ENCODE data around the gene OVOL1. TPM values are rescaled to one million over a fixed set of nuclear protein-coding genes. Genes with fewer than 3 reads are reported as not detected.
"Not testable (repeated sequence)": the region's sequence is repeated elsewhere in the genome, so short reads cannot be mapped to it uniquely, and the experiment has no call there.

OVOL1 gene
- not detected for polyA plus RNA-seq

GRCh38 chr11:65786786-65787636, at the start of gene OVOL1:
TSS of gene OVOL1 (plus strand) at chr11:65787063. CDS start at chr11:65787374, 311 bp downstream.
- peak in 2 of 3 donors; percentile 17 to 27 for DNase-seq
- peak within 1 kb of the TSS; percentile 18 to 80 (median 75) for H3K4me3 Mint-ChIP-seq
- peaks cover 20 to 25% of the 10 kb centered on the region in 2 donors for H3K4me1 Mint-ChIP-seq
- no peaks in the 10 kb centered on the region for H3K36me3 Mint-ChIP-seq
- no peak within 1 kb of the TSS for H3K27ac Mint-ChIP-seq
- H3K9me3 Mint-ChIP-seq: peaks cover 0 to 1% (median 0%) of the 10 kb centered on the region in 6 donors
- peaks cover 15 to 32% (median 22%) of the 10 kb centered on the region in 3 donors for H3K27me3 Mint-ChIP-seq (ENCODE audit: low read depth in 3 of 3)

- Mint-ChIP-seq H3K36me3 (peaks cover 0 to 3% (median 0%) of the 10 kb centered on the region in 3 donors), H3K9me3 (no peaks in the 10 kb centered on the region), H3K27ac (no peak overlapping the region), H3K27me3 (ENCODE audit: low read depth in 3 of 3) (peaks cover 0 to 16% (median 6%) of the 10 kb centered on the region in 3 donors), H3K4me3 (no peak overlapping the region), H3K4me1 (no peaks in the 10 kb centered on the region)
- DNase-seq: no peak
Observed at GRCh38 chr11:65739022-65739421, 47.8 kb upstream of the OVOL1 start.

DNA sequence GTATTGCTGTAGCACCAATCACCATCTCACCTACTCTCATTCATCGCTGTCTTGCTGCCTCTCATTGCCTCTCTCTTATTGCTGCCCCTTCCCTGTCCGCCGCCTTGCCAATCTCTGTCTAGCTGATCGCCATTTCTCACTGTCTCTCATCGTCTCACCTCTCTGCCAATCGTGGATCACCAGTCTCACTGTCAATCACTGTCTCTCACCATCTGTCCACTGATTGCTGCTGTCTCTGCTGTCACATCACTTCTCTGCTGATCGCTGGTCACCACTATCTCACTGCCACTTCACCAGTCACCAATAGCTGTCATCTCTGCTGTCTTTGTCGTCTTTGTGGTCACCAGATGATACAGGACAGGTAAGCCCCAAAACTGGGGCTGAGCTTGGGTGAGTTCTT, 45.7 kb upstream of the OVOL1 start:
- no peak for DNase-seq
- peaks cover 0 to 8% (median 7%) of the 10 kb centered on the region in 3 donors for H3K27me3 Mint-ChIP-seq (ENCODE audit: low read depth in 3 of 3)
- no peak overlapping the region for H3K4me3 Mint-ChIP-seq
- H3K4me1 Mint-ChIP-seq: no peaks in the 10 kb centered on the region
- H3K27ac Mint-ChIP-seq: no peak overlapping the region
- H3K9me3 Mint-ChIP-seq: no peaks in the 10 kb centered on the region
- peaks cover 0 to 3% (median 0%) of the 10 kb centered on the region in 3 donors for H3K36me3 Mint-ChIP-seq

GRCh38 chr11:65742353-65742752, 44.5 kb upstream of the OVOL1 start:
- H3K9me3 Mint-ChIP-seq: no peaks in the 10 kb centered on the region
- H3K4me3 Mint-ChIP-seq: no peak overlapping the region
- H3K27ac Mint-ChIP-seq: no peak overlapping the region
- peaks cover 0 to 3% (median 0%) of the 10 kb centered on the region in 3 donors for H3K36me3 Mint-ChIP-seq
- DNase-seq: no peak
- peaks cover 0 to 8% (median 2%) of the 10 kb centered on the region in 3 donors for H3K27me3 Mint-ChIP-seq (ENCODE audit: low read depth in 3 of 3)
- no peaks in the 10 kb centered on the region for H3K4me1 Mint-ChIP-seq

- H3K36me3 Mint-ChIP-seq: peaks cover 0 to 3% (median 0%) of the 10 kb centered on the region in 3 donors
- DNase-seq: no peak
- peaks cover 0 to 5% (median 2%) of the 10 kb centered on the region in 3 donors for H3K27me3 Mint-ChIP-seq (ENCODE audit: low read depth in 3 of 3)
- H3K4me3 Mint-ChIP-seq: no peak overlapping the region
- no peaks in the 10 kb centered on the region for H3K4me1 Mint-ChIP-seq
- no peak overlapping the region for H3K27ac Mint-ChIP-seq
- no peaks in the 10 kb centered on the region for H3K9me3 Mint-ChIP-seq
Observed at GRCh38 chr11:65743681-65744025, 43.2 kb upstream of the OVOL1 start.

DNA sequence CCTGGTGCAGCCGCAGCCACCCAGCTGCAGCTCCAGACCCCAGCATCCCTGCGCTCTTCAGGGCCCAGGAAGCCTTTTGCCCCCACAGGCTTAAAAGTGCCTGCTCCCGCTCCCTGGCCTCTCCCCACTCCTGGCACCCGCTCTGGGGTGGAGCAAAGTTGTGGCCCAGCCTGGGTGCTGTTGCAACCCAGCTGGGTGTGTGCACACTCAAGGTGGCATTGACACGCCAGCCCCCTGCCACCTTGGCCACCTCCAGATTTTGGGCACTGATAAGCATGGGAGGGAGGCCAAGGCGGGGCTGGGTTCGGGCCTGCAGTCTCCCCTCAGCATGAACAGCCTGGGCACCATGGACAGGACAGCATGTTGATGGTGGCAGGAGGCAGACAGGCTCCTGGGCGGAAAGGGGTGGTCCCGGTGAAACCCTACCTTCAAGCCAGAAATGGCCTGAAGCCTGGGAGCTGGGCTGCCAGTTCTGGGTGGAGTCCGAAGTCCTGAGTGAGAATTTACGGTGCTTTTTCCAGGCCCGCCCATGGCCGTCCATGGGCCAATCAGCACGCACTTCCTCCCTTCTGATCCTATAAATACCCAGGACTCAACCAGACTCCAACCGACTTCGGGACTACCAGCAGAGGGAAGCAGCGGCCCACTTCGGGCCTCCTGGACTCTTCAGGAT, 42.7 kb upstream of the OVOL1 start:
- H3K27me3 Mint-ChIP-seq (ENCODE audit: low read depth in 3 of 3): peaks cover 0 to 2% (median 1%) of the 10 kb centered on the region in 3 donors
- no peaks in the 10 kb centered on the region for H3K9me3 Mint-ChIP-seq
- H3K4me1 Mint-ChIP-seq: no peaks in the 10 kb centered on the region
- no peak overlapping the region for H3K27ac Mint-ChIP-seq
- no peak overlapping the region for H3K4me3 Mint-ChIP-seq
- peaks cover 0 to 3% (median 0%) of the 10 kb centered on the region in 3 donors for H3K36me3 Mint-ChIP-seq
- DNase-seq: no peak

GRCh38 chr11:65744699-65745042, 42.2 kb upstream of the OVOL1 start:
- DNase-seq: no peak
- no peaks in the 10 kb centered on the region for H3K4me1 Mint-ChIP-seq
- H3K9me3 Mint-ChIP-seq: no peaks in the 10 kb centered on the region
- H3K4me3 Mint-ChIP-seq: no peak overlapping the region
- peaks cover 0 to 3% (median 0%) of the 10 kb centered on the region in 3 donors for H3K36me3 Mint-ChIP-seq
- peaks cover 1 to 4% (median 1%) of the 10 kb centered on the region in 3 donors for H3K27me3 Mint-ChIP-seq (ENCODE audit: low read depth in 3 of 3)
- no peak overlapping the region for H3K27ac Mint-ChIP-seq

- H3K9me3 Mint-ChIP-seq: no peaks in the 10 kb centered on the region
- H3K4me3 Mint-ChIP-seq: no peak overlapping the region
- H3K36me3 Mint-ChIP-seq: peaks cover 0 to 3% (median 0%) of the 10 kb centered on the region in 3 donors
- DNase-seq: no peak
- no peak overlapping the region for H3K27ac Mint-ChIP-seq
- H3K4me1 Mint-ChIP-seq: no peaks in the 10 kb centered on the region
- peaks cover 1 to 4% (median 1%) of the 10 kb centered on the region in 3 donors for H3K27me3 Mint-ChIP-seq (ENCODE audit: low read depth in 3 of 3)
Observed at GRCh38 chr11:65745049-65745448, 41.8 kb upstream of the OVOL1 start.

- H3K27me3 Mint-ChIP-seq (ENCODE audit: low read depth in 3 of 3); H3K27ac Mint-ChIP-seq; H3K9me3 Mint-ChIP-seq; DNase-seq; H3K4me1 Mint-ChIP-seq; H3K36me3 Mint-ChIP-seq; H3K4me3 Mint-ChIP-seq: not testable (repeated sequence)
Observed at GRCh38 chr11:65762169-65762568, 24.7 kb upstream of the OVOL1 start.

- not testable (repeated sequence) for H3K27ac Mint-ChIP-seq; H3K4me1 Mint-ChIP-seq; DNase-seq; H3K4me3 Mint-ChIP-seq; H3K36me3 Mint-ChIP-seq; H3K9me3 Mint-ChIP-seq; H3K27me3 Mint-ChIP-seq (ENCODE audit: low read depth in 3 of 3)
Observed at GRCh38 chr11:65762816-65763215, 24.0 kb upstream of the OVOL1 start.

DNA sequence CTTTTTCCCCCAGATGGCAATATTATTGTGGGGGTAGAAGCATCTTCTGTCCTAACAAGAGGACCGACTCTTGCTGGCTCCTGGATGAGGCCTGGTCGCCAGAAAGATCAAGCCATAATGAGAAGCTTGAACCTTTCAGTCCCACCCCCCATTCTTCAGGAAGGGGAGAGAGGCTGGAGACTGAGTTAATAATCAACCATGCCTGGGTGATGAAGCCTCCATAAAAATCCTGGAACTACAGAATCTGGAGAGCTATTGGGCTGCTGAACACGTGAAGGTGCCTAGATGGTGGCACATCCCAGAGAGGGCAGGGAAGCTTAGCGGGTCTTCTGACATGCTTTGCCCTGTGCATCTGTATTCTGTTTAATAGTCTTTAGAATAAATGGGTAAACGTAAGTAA, 22.4 kb upstream of the OVOL1 start:
- Mint-ChIP-seq H3K27me3 (ENCODE audit: low read depth in 3 of 3) (peaks cover 0 to 5% (median 3%) of the 10 kb centered on the region in 3 donors), H3K36me3 (no peaks in the 10 kb centered on the region), H3K4me3 (no peak overlapping the region), H3K27ac (no peak overlapping the region), H3K4me1 (peaks cover 0 to under 1% of the 10 kb centered on the region in 2 donors), H3K9me3 (no peaks in the 10 kb centered on the region)
- no peak for DNase-seq

GRCh38 chr11:65766535-65766934, 20.3 kb upstream of the OVOL1 start:
- Mint-ChIP-seq H3K36me3 (no peaks in the 10 kb centered on the region), H3K4me1 (peaks cover 3 to 6% of the 10 kb centered on the region in 2 donors), H3K4me3 (no peak overlapping the region), H3K27me3 (ENCODE audit: low read depth in 3 of 3) (peaks cover 0 to 3% (median 3%) of the 10 kb centered on the region in 3 donors), H3K9me3 (no peaks in the 10 kb centered on the region), H3K27ac (no peak overlapping the region)
- no peak for DNase-seq

DNA sequence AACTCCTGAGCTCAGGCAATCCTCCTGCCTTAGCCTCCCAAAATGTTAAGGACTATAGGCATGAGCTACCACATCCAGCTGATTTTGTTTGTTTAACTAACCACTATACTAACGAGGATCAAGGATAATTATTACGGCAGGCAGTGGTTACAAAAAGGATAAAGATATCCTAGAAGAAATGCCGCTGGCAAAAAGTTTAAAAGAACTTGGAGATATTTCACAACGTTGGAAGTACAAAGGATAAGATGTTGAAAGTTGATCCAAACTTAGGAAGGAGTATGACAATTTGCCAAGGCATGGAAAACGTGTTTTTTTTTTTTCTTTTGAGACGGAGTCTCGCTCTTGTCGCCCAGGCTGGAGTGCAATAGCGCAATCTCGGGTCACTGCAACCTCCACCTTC, 19.5 kb upstream of the OVOL1 start:
- Mint-ChIP-seq H3K27me3 (ENCODE audit: low read depth in 3 of 3) (peaks cover 0 to 3% (median 3%) of the 10 kb centered on the region in 3 donors), H3K9me3 (no peaks in the 10 kb centered on the region), H3K4me3 (no peak overlapping the region), H3K4me1 (peaks cover 3 to 6% of the 10 kb centered on the region in 2 donors), H3K36me3 (no peaks in the 10 kb centered on the region), H3K27ac (no peak overlapping the region)
- DNase-seq: no peak

DNA sequence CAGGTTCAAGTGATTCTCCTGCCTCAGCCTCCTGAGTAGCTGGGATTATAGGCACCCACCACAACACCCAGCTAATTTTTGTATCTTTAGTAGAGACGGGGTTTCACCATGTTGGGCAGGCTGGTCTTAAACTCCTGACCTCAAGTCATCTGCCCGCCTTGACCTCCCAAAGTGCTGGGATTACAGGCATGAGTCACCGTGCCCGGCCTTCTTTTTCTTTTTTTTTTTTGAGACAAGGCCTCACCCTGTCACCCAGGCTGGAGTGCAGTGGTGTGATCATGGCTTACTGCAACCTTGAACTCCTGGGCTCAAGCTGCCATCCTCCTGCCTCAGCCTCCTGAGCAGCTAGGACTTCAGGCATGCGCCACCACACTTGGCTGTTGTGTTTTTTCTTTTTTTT, 19.1 kb upstream of the OVOL1 start:
- not testable (repeated sequence) for H3K4me3 Mint-ChIP-seq, H3K9me3 Mint-ChIP-seq

More for the DNA sequence above, 19.1 kb upstream of the OVOL1 start:
- not testable (repeated sequence) for H3K27me3 Mint-ChIP-seq (ENCODE audit: low read depth in 3 of 3); H3K36me3 Mint-ChIP-seq; H3K4me1 Mint-ChIP-seq; DNase-seq; H3K27ac Mint-ChIP-seq
